Measurements from ENCODE around the gene CETP. TPM values are rescaled to one million over a fixed set of nuclear protein-coding genes. Genes with fewer than 3 reads are reported as not detected.

CETP gene
- total and polyA plus RNA-seq, 2 of the 13 experiments (the other 11 are each of a cell fraction or from before 2014, with no cell fraction given), result 0.31 to 9.8 TPM

DNA sequence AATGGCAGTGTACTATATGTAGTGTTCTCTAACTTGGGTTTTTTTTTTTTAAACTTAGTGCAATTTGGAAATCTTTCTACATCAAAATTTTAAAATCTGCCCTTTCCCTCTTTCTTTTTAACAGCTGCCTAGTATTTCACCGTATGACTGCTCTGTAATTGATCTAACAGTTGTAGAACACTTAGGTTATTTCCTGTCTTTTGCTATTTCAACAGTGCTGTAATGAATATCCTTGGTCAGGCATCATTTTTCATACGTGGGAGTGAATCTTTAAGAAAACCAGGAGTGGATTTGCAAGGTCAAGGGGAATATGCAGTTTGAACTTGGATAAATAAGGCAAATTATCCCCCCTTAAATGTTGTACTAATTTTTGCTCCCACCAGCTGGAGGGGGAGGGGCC is 31.5 kb downstream of the CETP start (continued):
- TF ChIP-seq, protein P1, sequence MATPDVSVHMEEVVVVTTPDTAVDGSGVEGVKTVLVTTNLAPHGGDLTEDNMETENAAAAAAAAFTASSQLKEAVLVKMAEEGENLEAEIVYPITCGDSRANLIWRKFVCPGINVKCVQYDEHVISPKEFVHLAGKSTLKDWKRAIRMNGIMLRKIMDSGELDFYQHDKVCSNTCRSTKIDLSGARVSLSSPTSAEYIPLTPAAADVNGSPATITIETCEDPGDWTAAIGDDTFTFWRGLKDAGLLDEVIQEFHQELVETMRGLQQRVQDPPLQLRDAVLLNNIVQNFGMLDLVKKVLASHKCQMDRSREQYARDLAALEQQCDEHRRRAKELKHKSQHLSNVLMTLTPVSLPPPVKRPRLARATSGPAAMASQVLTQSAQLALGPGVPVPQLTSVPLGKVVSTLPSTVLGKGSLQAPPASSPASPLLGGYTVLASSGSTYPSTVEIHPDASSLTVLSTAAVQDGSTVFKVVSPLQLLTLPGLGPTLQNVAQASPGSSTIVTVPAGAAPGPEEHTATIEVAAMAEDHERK (CRISPR knock-in tag; IDR thresholded peaks at IDR 0.05; ENCODE audit: low read depth), result no peak
- no peak for TF ChIP-seq ZKSCAN8 (CRISPR knock-in tag; IDR thresholded peaks at IDR 0.05; ENCODE audit: borderline replicate concordance)

DNA sequence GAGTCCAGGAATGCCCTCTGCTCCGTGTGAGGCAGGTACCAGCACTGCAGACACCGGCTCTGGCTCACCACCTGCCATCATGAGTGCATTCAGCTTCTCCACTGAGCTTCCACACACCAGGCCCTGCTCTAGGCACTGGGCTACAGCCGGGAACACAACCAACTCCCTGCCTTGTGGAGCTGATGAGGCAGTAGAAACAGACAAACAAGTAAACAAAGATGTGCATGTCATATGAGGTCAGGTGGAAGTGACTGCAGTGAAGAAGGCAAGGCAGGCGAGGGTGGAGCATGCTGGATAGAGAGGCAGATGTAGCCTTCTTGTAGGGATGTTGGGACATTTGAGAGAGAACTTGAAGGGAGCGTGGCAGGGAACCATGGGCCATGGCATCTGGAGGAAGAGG is 32.6 kb downstream of the CETP start:
- no peak overlapping the region for H3K4me3 ChIP-seq (replicated peaks in 1 of 3; ENCODE audit: insufficient read depth in 1 of 3, low read depth in 2 of 3, low read length in 3 of 3)
- TF ChIP-seq ZNF274 (CRISPR knock-in tag; IDR thresholded peaks at IDR 0.05), result no peak
- TF ChIP-seq ZNF331 (CRISPR knock-in tag; IDR thresholded peaks at IDR 0.05), result no peak
- TF ChIP-seq ATF7 (IDR thresholded peaks at IDR 0.05), result no peak
- TF ChIP-seq ATF7 (CRISPR knock-in tag; IDR thresholded peaks at IDR 0.05), result no peak
- TF ChIP-seq MTA3 (CRISPR knock-in tag; IDR thresholded peaks at IDR 0.05), result no peak
- TF ChIP-seq ZBTB38 (CRISPR knock-in tag; IDR thresholded peaks at IDR 0.05), result no peak
- TF ChIP-seq ZNF225 (CRISPR knock-in tag; IDR thresholded peaks at IDR 0.05), result no peak
- TF ChIP-seq, protein P2, sequence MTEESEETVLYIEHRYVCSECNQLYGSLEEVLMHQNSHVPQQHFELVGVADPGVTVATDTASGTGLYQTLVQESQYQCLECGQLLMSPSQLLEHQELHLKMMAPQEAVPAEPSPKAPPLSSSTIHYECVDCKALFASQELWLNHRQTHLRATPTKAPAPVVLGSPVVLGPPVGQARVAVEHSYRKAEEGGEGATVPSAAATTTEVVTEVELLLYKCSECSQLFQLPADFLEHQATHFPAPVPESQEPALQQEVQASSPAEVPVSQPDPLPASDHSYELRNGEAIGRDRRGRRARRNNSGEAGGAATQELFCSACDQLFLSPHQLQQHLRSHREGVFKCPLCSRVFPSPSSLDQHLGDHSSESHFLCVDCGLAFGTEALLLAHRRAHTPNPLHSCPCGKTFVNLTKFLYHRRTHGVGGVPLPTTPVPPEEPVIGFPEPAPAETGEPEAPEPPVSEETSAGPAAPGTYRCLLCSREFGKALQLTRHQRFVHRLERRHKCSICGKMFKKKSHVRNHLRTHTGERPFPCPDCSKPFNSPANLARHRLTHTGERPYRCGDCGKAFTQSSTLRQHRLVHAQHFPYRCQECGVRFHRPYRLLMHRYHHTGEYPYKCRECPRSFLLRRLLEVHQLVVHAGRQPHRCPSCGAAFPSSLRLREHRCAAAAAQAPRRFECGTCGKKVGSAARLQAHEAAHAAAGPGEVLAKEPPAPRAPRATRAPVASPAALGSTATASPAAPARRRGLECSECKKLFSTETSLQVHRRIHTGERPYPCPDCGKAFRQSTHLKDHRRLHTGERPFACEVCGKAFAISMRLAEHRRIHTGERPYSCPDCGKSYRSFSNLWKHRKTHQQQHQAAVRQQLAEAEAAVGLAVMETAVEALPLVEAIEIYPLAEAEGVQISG (CRISPR knock-in tag; IDR thresholded peaks at IDR 0.05), result no peak
- no peak for TF ChIP-seq ZNF607 (CRISPR knock-in tag; IDR thresholded peaks at IDR 0.05; ENCODE audit: borderline replicate concordance)
- no peak for TF ChIP-seq PAX8 (CRISPR knock-in tag; IDR thresholded peaks at IDR 0.05; ENCODE audit: borderline replicate concordance)
- no peak for TF ChIP-seq ZNF776 (CRISPR knock-in tag; IDR thresholded peaks at IDR 0.05)
- TF ChIP-seq, protein P3, sequence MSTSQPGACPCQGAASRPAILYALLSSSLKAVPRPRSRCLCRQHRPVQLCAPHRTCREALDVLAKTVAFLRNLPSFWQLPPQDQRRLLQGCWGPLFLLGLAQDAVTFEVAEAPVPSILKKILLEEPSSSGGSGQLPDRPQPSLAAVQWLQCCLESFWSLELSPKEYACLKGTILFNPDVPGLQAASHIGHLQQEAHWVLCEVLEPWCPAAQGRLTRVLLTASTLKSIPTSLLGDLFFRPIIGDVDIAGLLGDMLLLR (CRISPR knock-in tag; IDR thresholded peaks at IDR 0.05), result no peak
- no peak for TF ChIP-seq MEIS1 (CRISPR knock-in tag; IDR thresholded peaks at IDR 0.05; ENCODE audit: borderline replicate concordance)

More for the DNA sequence above, 32.6 kb downstream of the CETP start:
- no peak for FAIRE-seq
- Histone ChIP-seq H3K9ac (ENCODE audit: insufficient read depth, low read depth, low read length) (no peak overlapping the region), H3K4me1 (ENCODE audit: insufficient read depth, low read length) (peaks cover 15% of the 10 kb centered on the region), H4K20me1 (ENCODE audit: insufficient read depth, low read length) (no peaks in the 10 kb centered on the region), H3K27ac (ENCODE audit: extremely low read length, insufficient read depth, low read length) (no peak overlapping the region), H3K9me3 (ENCODE audit: low read length) (no peaks in the 10 kb centered on the region), H3K4me2 (ENCODE audit: low read depth, low read length) (no peak overlapping the region), H3K27me3 (ENCODE audit: control insufficient read depth in 1 of 2, insufficient read depth in 2 of 2, low read length in 2 of 2) (peaks cover 1 to 22% of the 10 kb centered on the region in 2 experiments; a peak in 4 of 5 replicates), H2AFZ (ENCODE audit: low read length) (no peak overlapping the region), H3K79me2 (ENCODE audit: insufficient read depth, low read length) (no peaks in the 10 kb centered on the region), H3K36me3 (replicated peaks in 1 of 2; ENCODE audit: control insufficient read depth in 1 of 2, insufficient read depth in 2 of 2, low read length in 2 of 2) (no peaks in the 10 kb centered on the region)
- CTCF ChIA-PET (ENCODE audit: low intra/inter-chr PET ratio, low total read pairs), result no interaction called here
- in situ Hi-C loops (cut with HindIII; ENCODE audit: extremely low pct_ligation_motif_present, low pct_unique_long_range_greater_than_20kb), result no loop called here
- WGBS (ENCODE audit: low lambda C conversion rate), result 50% methylated on average over 5 of the region's 5 CpGs
- POLR2A ChIA-PET, result no interaction called here
- ATAC-seq, result no peak
- no peak for DNase-seq (ENCODE audit: low spot score)
- no TSS peak for BruUV-seq (replicated peaks)
- intact Hi-C loops (cut with micrococcal nuclease; ENCODE audit: unreplicated experiment), result no loop called here
